ENCODE measurements around the gene ORAI2. TPM values are rescaled to one million over a fixed set of nuclear protein-coding genes. Genes with fewer than 3 reads are reported as not detected.
A peak's percentile ranks its signal among the peaks of the same experiment; 100 is the strongest.

Gene ORAI2
- total RNA-seq, 1 donor from 2014 or later, result 19.7 TPM

- DNase-seq (ENCODE audit: low spot score), result no peak
Measured at GRCh38 chr7:102413611-102414010, 19.8 kb upstream of the ORAI2 start.

GRCh38 chr7:102415685-102416225 lies 17.6 kb upstream of the ORAI2 start:
- DNase-seq (ENCODE audit: low spot score), result no peak

GRCh38 chr7:102416406-102416805 lies 17.0 kb upstream of the ORAI2 start:
- DNase-seq (ENCODE audit: low spot score), result no peak

- DNase-seq (ENCODE audit: low spot score), result no peak
Measured at GRCh38 chr7:102417105-102417504, 16.3 kb upstream of the ORAI2 start.

GRCh38 chr7:102418592-102418991 lies 14.8 kb upstream of the ORAI2 start:
- no peak for DNase-seq (ENCODE audit: low spot score)

GRCh38 chr7:102421706-102422240 lies 11.6 kb upstream of the ORAI2 start:
- DNase-seq (ENCODE audit: low spot score), result no peak

GRCh38 chr7:102424129-102424551 lies 9.2 kb upstream of the ORAI2 start:
- no peak for DNase-seq (ENCODE audit: low spot score)

- DNase-seq (ENCODE audit: low spot score), result no peak
Measured at GRCh38 chr7:102424787-102425218, 8.6 kb upstream of the ORAI2 start.

- peak; percentile 61 for DNase-seq (ENCODE audit: low spot score)
Measured at GRCh38 chr7:102425639-102426267, 7.6 kb upstream of the ORAI2 start.

- DNase-seq (ENCODE audit: low spot score), result no peak
Measured at GRCh38 chr7:102426268-102427018, 6.9 kb upstream of the ORAI2 start.

- no peak for DNase-seq (ENCODE audit: low spot score)
Measured at GRCh38 chr7:102427019-102427405, 6.4 kb upstream of the ORAI2 start.

- no peak for DNase-seq (ENCODE audit: low spot score)
Measured at GRCh38 chr7:102429141-102429899, 4.1 kb upstream of the ORAI2 start.

- no peak for DNase-seq (ENCODE audit: low spot score)
Measured at GRCh38 chr7:102431617-102432298, 1.6 kb upstream of the ORAI2 start.

- DNase-seq (ENCODE audit: low spot score), result no peak
Measured at GRCh38 chr7:102432442-102433218, 745 bp upstream of the ORAI2 start.

GRCh38 chr7:102434039-102434486 lies 688 bp downstream of the ORAI2 start:
- DNase-seq (ENCODE audit: low spot score), result no peak

- no peak for DNase-seq (ENCODE audit: low spot score)
Measured at GRCh38 chr7:102436118-102436517, 2.7 kb downstream of the ORAI2 start.

- DNase-seq (ENCODE audit: low spot score), result peak; percentile 67
Measured at GRCh38 chr7:102439963-102440795, 6.8 kb downstream of the ORAI2 start.

- DNase-seq (ENCODE audit: low spot score), result no peak
Measured at GRCh38 chr7:102444961-102445673, 11.7 kb downstream of the ORAI2 start.

- no peak for DNase-seq (ENCODE audit: low spot score)
Measured at GRCh38 chr7:102445674-102446071, 12.3 kb downstream of the ORAI2 start.
